Forelimb muscle (tissue), 1 donor: ENCODE data around the gene SMIM41. TPM values are rescaled to one million over a fixed set of nuclear protein-coding genes. Genes with fewer than 3 reads are reported as not detected.

Source experiments
- DNase-seq: peaks from one replicate; pipeline ENCODE4 v3.0.0-alpha.2; 2013; ENCODE audit warnings: low read depth
- polyA plus RNA-seq: library from polyadenylated mRNA; unstranded; fragments of 120-200 nt; gene quantifications from one replicate; pipeline ENCODE4 v1.2.1, GENCODE V29; 2013; ENCODE audit not compliant: insufficient read length

Gene SMIM41
- polyA plus RNA-seq, 1 donor, result 0.18 TPM

GRCh38 chr12:52063082-52063924 lies 16.2 kb upstream of the SMIM41 start:
- no peak for DNase-seq

- DNase-seq, result no peak
Observed at GRCh38 chr12:52063981-52064649, 15.4 kb upstream of the SMIM41 start.

DNA sequence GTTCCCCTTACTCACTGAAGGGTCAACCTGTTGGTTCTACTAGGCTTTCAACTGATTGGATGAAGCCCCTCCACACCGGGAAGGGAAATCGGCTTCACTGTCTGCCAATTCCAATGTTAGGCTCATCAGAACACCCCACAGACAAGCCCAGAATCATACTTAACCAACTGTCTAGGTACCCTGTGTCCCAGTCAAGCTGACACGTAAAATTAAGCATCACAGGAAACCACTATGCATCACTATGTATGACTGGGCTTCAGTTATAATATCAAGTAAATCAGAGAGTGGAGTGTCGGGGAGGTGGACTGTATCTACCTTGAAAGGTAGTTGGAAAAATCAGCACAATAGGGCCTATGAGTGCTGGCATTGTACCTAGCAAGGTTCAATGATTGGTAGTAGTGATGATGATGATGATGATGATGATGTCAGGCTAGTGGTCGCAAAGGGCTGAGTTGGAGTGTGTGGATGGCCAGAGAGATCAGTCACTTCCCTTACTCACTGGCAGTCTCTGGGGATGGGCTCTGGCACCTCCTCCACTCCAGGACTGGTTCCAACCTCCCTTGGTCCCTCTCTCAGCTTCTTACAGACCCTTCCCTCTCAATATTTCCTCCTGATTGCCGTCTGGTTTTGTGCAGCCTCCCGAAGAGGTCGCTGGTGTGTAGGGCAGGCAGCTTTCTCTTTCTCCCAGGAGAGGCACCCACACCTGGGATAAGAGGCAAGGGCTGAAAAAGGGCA lies 13.0 kb upstream of the SMIM41 start:
- no peak for DNase-seq

- DNase-seq, result no peak
Observed at GRCh38 chr12:52067081-52067374, 12.5 kb upstream of the SMIM41 start.

DNA sequence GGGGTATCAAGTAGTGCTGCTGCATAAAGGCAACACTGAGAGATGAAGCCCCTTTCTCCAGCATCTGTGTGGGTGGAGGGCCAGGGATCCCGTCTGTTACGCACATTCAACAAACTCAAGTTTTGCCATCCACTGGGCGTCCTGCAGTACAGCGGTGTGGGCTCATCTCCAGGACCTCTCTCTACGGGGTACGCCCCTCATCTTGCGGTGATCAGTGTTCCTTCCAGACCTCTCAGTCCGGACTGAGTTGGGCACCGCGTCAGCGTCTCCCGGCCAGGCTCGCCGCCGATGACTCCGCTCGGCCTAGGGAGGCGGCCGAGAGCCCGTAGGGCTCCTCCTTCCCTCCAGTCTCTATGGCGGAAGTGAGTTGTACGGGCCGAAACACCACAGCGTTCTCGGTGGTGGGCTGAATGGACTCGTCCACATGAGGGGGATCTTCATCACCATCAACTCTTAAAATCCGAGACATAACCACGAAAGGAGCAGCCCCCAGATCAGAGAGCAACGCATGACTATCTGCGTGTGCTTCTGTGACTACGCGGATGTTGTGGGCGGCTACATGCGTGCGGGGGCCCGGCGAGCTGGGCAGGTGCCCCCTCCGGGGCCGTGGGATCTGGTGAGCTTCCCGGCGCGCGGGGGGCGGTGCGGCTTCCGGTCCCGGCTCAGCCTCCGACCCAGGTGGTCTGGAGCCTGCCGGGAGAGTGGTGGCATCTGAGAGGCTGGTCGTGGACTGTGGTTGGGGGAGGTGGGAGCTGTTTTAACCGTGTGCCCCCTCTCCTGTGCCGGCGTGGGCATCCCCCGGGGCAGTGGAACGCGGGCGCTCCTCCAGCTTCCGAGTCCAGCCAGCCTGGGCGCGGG lies 9.9 kb upstream of the SMIM41 start, which contains the start of gene ATG101:
Gene ATG101, plus strand, starts transcription at position 652 of the 858 bp plus-strand sequence. CDS start 3,673 bp downstream, outside the sequence.
- DNase-seq, result peak; percentile 93

GRCh38 chr12:52070185-52070925 lies 9.1 kb upstream of the SMIM41 start:
- DNase-seq, result no peak

GRCh38 chr12:52073531-52074381 lies 5.7 kb upstream of the SMIM41 start:
- no peak for DNase-seq

GRCh38 chr12:52074971-52075724 lies 4.4 kb upstream of the SMIM41 start:
- no peak for DNase-seq

- DNase-seq, result no peak
Observed at GRCh38 chr12:52076811-52077210, 2.7 kb upstream of the SMIM41 start.

DNA sequence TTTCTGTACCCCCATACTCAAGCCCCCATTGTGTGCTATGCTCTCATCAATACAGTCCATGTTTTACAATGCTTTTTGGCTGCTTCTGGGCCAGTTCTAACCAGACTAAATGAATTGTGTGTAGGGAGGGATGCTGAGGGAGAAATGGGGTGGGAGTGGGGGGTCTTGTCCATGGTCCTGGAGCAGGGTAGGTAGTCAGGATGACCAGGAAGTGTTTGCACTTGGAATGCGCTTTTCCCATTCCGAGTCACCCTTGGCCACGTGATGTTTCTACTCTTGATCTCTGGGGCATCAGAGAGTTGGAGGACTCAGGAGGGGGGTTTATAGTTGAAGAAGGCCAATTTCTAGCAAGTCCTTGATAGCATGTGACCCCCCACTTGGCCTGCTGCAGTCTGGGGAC lies 1.2 kb upstream of the SMIM41 start:
- DNase-seq, result no peak

DNA sequence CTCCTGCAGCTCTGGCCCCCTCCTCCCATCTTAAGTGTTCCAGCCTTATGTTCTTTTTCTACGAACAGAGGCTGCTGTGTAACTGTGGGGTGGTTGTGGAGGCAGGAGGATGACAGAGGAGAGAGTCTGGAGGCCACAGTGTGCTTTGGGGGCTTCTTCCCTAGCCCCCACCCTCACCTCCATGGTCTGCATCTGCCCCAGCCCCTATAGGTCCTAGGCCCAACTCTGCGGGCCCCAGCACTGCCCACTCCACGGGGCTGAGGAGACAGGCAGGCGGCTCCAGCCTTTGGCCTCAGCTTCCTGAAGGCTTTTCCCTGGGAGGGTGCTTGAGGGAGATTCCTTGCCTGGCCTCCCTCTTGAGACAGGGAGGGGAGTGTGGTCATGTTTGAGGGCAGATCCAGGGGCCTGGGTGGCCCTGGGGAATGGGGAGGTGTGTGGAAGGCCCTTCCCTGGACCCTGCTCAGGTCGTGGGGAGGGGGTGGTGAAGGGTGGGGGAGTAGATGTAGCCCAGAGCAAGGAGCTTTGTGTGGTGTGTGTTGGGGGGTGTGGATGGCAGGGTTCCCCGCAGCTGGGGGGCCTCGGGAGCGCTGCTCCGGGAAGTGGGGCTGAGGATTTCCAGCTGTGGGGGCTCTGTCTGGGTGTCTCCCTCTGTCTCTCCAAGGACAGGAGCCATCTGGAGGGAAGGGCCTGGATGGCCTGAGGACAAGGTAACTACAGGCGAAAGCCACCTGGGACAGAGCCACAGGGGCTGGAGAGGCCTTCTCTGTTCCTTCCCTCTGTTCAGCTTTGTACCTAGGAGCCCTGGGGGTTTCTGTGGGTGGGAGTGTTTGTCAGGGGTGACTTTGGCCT lies 1.1 kb downstream of the SMIM41 start:
- DNase-seq, result no peak

- no peak for DNase-seq
Observed at GRCh38 chr12:52081263-52081733, 1.8 kb downstream of the SMIM41 start.

- DNase-seq, result no peak
Observed at GRCh38 chr12:52082026-52082668, 2.6 kb downstream of the SMIM41 start.

DNA sequence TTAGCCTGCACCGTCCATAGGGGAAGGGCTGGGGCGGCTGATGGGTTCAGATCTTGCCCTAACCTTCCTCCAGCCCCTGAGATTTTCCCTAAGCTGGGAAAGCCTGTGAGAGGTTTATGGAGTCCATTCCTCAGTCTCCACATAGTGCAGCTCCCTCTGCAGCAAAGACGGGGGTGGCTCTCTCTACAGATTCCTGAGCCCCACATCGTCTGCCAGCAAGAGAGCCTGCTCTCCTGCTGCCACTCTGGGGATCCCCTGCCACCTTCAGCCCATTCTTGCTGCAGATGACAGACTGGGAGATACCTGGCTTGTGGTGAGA lies 3.1 kb downstream of the SMIM41 start:
- DNase-seq, result no peak

GRCh38 chr12:52082988-52083637 lies 3.6 kb downstream of the SMIM41 start:
- DNase-seq, result no peak

GRCh38 chr12:52083638-52083996 lies 4.1 kb downstream of the SMIM41 start:
- DNase-seq, result no peak

DNA sequence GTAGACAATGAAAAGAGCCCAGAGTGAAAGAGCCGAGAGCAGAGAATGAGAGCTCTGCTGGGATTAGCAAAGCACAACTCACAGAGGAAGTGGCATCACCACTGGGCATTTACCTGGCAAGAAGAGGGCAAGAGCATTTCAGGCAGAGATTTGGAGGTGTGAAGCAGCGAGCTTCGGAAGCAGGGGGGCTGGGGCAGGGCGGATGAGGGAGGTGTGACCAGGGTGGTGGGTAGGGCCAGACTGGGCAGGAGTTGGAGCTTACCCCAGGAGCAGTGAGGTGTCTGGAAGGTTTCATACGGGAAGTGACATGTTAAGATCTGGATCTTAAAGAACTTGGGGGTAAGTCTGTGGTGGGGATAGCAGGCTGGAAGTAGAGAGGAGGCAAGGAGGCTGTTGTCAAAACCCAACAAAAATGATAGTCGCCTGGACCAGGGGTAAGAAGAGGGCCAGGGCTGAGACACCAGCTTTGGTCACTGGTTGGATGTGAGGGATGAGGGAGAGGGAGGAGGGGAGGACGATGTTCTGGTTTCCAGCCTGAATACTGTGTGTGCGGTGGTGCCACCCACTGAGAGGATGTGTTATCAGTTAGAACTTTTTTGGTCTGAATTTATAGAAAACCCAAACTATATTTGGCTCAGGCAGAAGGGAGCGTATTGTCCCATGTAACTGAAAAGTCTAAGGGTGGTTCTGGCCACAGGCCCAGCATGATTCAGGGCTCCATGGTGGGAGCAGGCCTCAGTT lies 5.2 kb downstream of the SMIM41 start:
- DNase-seq, result no peak
